ENCODE data around the gene VAV3.

The VAV3 gene

DNA sequence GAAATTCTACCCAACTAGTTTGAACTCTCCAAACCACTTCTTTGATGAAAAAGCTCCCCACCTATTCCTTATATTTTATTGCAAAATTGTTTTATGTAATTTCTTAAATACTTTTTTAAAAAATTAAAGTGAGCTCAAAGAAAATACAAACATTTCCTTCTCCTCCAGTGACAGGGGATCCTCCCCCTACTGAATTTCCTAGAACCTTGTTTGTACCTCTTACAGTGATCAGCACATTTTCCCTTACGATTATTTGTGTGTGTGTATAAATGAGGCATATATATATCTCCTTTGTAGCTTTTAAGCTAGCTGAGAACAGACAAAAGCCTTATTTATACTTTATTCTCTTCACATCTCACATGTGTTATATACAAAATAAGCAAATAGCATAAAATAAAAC is 44.4 kb downstream of the VAV3 start:
- H3K9me3 Mint-ChIP-seq: no peaks in the 10 kb centered on the region
- TF ChIP-seq, protein P1, sequence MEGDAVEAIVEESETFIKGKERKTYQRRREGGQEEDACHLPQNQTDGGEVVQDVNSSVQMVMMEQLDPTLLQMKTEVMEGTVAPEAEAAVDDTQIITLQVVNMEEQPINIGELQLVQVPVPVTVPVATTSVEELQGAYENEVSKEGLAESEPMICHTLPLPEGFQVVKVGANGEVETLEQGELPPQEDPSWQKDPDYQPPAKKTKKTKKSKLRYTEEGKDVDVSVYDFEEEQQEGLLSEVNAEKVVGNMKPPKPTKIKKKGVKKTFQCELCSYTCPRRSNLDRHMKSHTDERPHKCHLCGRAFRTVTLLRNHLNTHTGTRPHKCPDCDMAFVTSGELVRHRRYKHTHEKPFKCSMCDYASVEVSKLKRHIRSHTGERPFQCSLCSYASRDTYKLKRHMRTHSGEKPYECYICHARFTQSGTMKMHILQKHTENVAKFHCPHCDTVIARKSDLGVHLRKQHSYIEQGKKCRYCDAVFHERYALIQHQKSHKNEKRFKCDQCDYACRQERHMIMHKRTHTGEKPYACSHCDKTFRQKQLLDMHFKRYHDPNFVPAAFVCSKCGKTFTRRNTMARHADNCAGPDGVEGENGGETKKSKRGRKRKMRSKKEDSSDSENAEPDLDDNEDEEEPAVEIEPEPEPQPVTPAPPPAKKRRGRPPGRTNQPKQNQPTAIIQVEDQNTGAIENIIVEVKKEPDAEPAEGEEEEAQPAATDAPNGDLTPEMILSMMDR (IDR thresholded peaks at IDR 0.05): no peak
- no peaks in the 10 kb centered on the region for H3K4me1 Mint-ChIP-seq
- no peak overlapping the region for H3K27ac Mint-ChIP-seq
- DNase-seq: no peak
- peaks cover 2% of the 10 kb centered on the region for H3K27me3 Mint-ChIP-seq (ENCODE audit: low read depth, poor library complexity)
- no peak overlapping the region for H3K4me3 Mint-ChIP-seq
- H3K36me3 Mint-ChIP-seq (ENCODE audit: low read depth): no peaks in the 10 kb centered on the region

DNA sequence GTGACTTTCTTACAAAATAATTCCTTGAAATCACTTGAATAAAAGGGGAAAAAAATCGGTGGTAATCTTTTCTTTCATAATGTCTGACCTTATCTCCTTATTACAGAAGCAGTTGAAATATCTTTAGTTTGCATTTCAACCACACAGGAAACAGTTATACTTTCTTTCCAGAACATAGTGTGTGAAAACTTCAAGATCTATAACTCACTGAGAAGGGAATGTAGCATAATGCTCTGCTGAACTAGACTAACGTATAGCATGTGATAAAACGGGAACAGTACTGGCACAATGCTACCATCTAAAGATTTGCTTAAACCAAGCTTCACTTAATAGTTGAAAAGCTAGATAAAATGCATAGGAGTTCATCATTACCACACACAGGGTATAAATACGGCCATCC is 45.0 kb downstream of the VAV3 start:
- TF ChIP-seq, protein P1 (IDR thresholded peaks at IDR 0.05): no peak
- H3K4me1 Mint-ChIP-seq: no peaks in the 10 kb centered on the region
- peaks cover 2% of the 10 kb centered on the region for H3K27me3 Mint-ChIP-seq (ENCODE audit: low read depth, poor library complexity)
- H3K27ac Mint-ChIP-seq: no peak overlapping the region
- H3K9me3 Mint-ChIP-seq: no peaks in the 10 kb centered on the region
- no peaks in the 10 kb centered on the region for H3K36me3 Mint-ChIP-seq (ENCODE audit: low read depth)
- no peak overlapping the region for H3K4me3 Mint-ChIP-seq
- no peak for DNase-seq

DNA sequence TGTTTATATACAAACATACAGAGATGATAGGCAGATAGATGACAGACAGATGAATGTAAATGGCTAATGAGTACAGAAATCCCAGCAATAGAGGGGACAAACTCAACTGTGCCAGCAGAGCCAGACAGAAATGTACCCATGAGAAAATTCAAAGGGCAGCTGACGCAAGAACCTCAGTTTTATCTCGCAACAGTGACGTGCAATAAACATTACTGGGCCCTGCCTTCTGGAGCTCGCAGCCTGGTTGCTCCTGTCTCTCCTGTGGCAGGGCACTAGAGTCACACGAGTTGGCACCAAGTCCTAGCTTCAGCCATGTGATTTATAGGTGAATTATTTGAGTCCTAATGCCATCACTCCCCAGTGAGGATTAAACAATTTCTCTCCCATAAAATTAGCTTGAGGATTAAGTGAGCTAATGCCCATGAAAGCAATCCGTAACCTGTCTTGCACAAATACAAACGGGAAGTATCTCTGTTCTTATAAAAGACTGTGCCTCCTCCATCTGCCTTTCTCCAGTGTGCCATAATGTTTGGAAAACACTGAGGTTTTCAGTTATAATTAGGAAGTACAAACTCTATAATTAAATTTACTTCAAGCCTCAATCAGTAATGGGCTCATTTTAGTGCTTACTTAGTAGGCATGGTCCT is 50.7 kb downstream of the VAV3 start:
- Mint-ChIP-seq H3K4me1 (no peaks in the 10 kb centered on the region), H3K4me3 (no peak overlapping the region), H3K9me3 (no peaks in the 10 kb centered on the region), H3K27me3 (ENCODE audit: low read depth, poor library complexity) (peaks cover 2% of the 10 kb centered on the region), H3K36me3 (ENCODE audit: low read depth) (no peaks in the 10 kb centered on the region), H3K27ac (peak overlapping the region; percentile 48)
- DNase-seq: no peak
- TF ChIP-seq, protein P1 (IDR thresholded peaks at IDR 0.05): no peak

DNA sequence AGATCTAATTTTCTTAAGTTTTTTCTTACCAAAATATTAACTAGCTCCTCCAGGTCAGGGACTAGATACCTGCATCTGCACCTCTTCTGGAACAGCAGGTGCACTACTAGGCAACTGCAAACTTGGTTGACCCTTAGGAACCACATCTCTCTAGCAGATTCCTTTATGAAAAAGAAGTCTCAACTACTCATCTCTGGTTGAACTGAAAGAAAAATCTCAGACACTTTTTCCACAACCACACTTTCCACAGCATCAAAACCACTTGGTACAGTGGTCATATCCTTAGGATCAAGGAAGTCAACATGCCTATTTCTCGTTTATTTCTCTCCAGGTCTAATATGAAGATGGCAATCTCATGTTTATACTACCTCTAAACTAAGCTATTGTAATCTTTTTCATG is 52.3 kb downstream of the VAV3 start:
- H3K27ac Mint-ChIP-seq: no peak overlapping the region
- H3K27me3 Mint-ChIP-seq (ENCODE audit: low read depth, poor library complexity): no peaks in the 10 kb centered on the region
- no peak overlapping the region for H3K4me3 Mint-ChIP-seq
- no peaks in the 10 kb centered on the region for H3K4me1 Mint-ChIP-seq
- no peaks in the 10 kb centered on the region for H3K36me3 Mint-ChIP-seq (ENCODE audit: low read depth)
- TF ChIP-seq, protein P1 (IDR thresholded peaks at IDR 0.05): no peak
- DNase-seq: no peak
- H3K9me3 Mint-ChIP-seq: no peaks in the 10 kb centered on the region

DNA sequence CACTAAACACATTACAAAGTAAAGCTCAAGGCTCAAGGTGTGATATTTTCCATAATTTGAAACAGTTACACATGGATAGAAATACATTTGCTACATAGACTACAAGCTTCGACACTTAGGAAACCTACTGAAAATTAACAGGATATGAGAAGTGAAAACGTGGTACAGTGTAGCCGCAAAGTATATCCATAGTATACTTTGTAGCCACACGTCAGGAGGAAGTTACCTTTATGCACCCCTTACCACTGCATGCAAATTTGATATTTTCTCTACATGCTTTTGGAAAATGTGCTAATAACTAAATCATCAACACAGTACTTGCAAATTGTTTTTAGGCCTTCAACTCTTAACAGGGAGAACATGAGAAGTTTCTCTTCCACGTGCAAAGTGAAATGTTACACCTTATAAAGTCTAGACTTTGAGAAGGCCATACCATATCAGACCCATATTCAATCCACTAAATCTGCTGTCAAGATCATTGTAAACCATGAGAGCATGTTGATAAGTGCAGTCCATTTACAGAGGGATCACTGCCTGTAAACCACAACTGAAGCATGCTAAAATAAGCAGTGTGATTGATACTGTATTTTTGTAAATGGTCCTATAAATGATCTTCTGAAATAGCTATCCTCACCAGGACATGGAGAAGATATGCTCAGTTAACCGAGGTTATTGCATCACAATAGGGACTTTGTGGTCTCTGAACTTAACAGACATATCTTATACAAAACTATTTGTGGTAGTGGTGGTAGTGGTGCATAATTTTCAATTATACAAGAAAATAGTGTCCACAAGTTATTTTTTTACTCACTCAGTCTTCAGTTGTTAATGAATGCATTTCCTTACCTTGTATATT is 64.7 kb downstream of the VAV3 start:
- no peak for DNase-seq
- Mint-ChIP-seq H3K4me1 (peaks cover 18% of the 10 kb centered on the region), H3K27ac (no peak overlapping the region), H3K4me3 (no peak overlapping the region), H3K27me3 (ENCODE audit: low read depth, poor library complexity) (no peaks in the 10 kb centered on the region), H3K9me3 (no peaks in the 10 kb centered on the region), H3K36me3 (ENCODE audit: low read depth) (no peaks in the 10 kb centered on the region)
- TF ChIP-seq, protein P1 (IDR thresholded peaks at IDR 0.05): no peak
